ENCODE measurements around the gene C1QL1. TPM values are rescaled to one million over a fixed set of nuclear protein-coding genes. Genes with fewer than 3 reads are reported as not detected.

Gene C1QL1
- total and polyA plus RNA-seq, 2 of the 13 experiments (the other 11 are each of a cell fraction or from before 2014, with no cell fraction given), result 0.11 TPM

- TF ChIP-seq SIX1 (CRISPR knock-in tag; IDR thresholded peaks at IDR 0.05; ENCODE audit: borderline replicate concordance) (no peak), ZNF589 (CRISPR knock-in tag; conservative IDR thresholded peaks at IDR 0.05) (no peak), ARHGAP35 (CRISPR knock-in tag; IDR thresholded peaks at IDR 0.05; ENCODE audit: borderline replicate concordance) (no peak), ARNT2 (CRISPR knock-in tag; IDR thresholded peaks at IDR 0.05; ENCODE audit: low read depth) (no peak), ZNF660 (CRISPR knock-in tag; IDR thresholded peaks at IDR 0.05; ENCODE audit: borderline replicate concordance, low read depth) (no peak), JUND (CRISPR knock-in tag; IDR thresholded peaks at IDR 0.05) (no peak), HMGA1 (CRISPR knock-in tag; conservative IDR thresholded peaks at IDR 0.05) (no peak)
These were observed 1.6 kb downstream of the C1QL1 start (continued) for GRCh38 chr17:44966348-44967025.

GRCh38 chr17:44965481-44966234, 2.4 kb downstream of the C1QL1 start:
- H3K27me3 ChIP-seq (ENCODE audit: control insufficient read depth in 1 of 2, insufficient read depth in 2 of 2, low read length in 2 of 2), result peaks cover 30 to 70% of the 10 kb centered on the region in 2 experiments
- intact Hi-C loops (cut with micrococcal nuclease; ENCODE audit: unreplicated experiment) (no loop called here), in situ Hi-C loops (cut with HindIII; ENCODE audit: extremely low pct_ligation_motif_present, low pct_unique_long_range_greater_than_20kb) (no loop called here)
- 26% methylated on average over 5 of the region's 5 CpGs for WGBS (ENCODE audit: low lambda C conversion rate)
- no peak for FAIRE-seq
- POLR2A ChIA-PET, result no interaction called here
- H3K4me3 ChIP-seq (replicated peaks in 1 of 3; ENCODE audit: insufficient read depth in 1 of 3, low read depth in 2 of 3, low read length in 3 of 3), result no peak overlapping the region
- no peak overlapping the region for H3K4me2 ChIP-seq (ENCODE audit: low read depth, low read length)
- ATAC-seq, result no peak
- H2AFZ ChIP-seq (ENCODE audit: low read length), result no peak overlapping the region
- TF ChIP-seq PAXIP1 (CRISPR knock-in tag; conservative IDR thresholded peaks at IDR 0.05) (no peak), MNT (IDR thresholded peaks at IDR 0.05) (peak; percentile 87), ZMYM2 (CRISPR knock-in tag; IDR thresholded peaks at IDR 0.05) (no peak), GABPB1 (CRISPR knock-in tag; IDR thresholded peaks at IDR 0.05) (no peak), MED8 (CRISPR knock-in tag; IDR thresholded peaks at IDR 0.05; ENCODE audit: insufficient replicate concordance) (no peak), DRAP1 (CRISPR knock-in tag; IDR thresholded peaks at IDR 0.05) (no peak), ARHGAP35 (CRISPR knock-in tag; IDR thresholded peaks at IDR 0.05; ENCODE audit: borderline replicate concordance) (no peak), ZNF24 (IDR thresholded peaks at IDR 0.05) (no peak)
- CTCF ChIA-PET (ENCODE audit: low intra/inter-chr PET ratio, low total read pairs), result no interaction called here
- H4K20me1 ChIP-seq (ENCODE audit: insufficient read depth, low read length), result no peaks in the 10 kb centered on the region
- H3K9ac ChIP-seq (ENCODE audit: insufficient read depth, low read depth, low read length), result no peak overlapping the region
- BruUV-seq (replicated peaks), result no TSS peak
- H3K79me2 ChIP-seq (ENCODE audit: insufficient read depth, low read length), result no peaks in the 10 kb centered on the region
- H3K36me3 ChIP-seq (replicated peaks in 1 of 2; ENCODE audit: control insufficient read depth in 1 of 2, insufficient read depth in 2 of 2, low read length in 2 of 2), result no peaks in the 10 kb centered on the region
- no peak overlapping the region for H3K27ac ChIP-seq (ENCODE audit: extremely low read length, insufficient read depth, low read length)
- H3K9me3 ChIP-seq (ENCODE audit: low read length), result no peaks in the 10 kb centered on the region
- no peak for DNase-seq (ENCODE audit: low spot score)
- peaks cover 32% of the 10 kb centered on the region for H3K4me1 ChIP-seq (ENCODE audit: insufficient read depth, low read length)

All from HepG2 (cell line).